ENCODE results near the gene LTBP1.
"Not testable (repeated sequence)": the region's sequence is repeated elsewhere in the genome, so short reads cannot be mapped to it uniquely, and the experiment has no call there.

Gene LTBP1

DNA sequence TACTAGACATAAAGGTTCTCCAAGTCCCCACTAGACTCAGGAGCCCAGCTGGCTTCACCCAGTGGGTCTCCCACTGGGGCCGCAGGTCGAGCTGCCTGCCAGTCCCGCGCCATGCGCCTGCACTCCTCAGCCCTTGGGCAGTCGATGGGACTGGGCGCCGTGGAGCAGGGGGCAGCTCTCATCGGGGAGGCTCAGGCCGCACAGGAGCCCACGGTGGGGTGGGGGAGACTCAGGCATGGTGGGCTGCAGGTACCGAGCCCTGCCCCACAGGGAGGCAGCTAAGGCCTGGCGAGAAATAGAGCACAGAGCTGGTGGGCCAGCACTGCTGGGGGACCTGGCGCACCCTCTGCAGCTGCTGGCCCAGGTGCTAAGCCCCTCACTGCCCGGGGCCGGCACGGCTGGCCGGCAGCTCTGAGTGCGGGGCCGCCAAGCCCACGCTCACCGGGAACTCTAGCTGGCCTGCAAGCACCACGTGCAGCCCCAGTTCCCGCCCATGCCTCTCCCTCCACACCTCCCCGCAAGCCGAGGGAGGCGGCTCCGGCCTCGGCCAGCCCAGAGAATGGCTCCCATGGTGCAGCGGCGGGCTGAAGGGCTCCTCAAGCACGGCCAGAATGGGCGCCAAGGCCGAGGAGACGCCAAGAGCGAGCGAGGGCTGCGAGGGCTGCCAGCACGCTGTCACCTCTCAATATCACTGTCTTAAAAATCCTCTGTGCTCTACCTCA, 110.7 kb downstream of the LTBP1 start:
- DNase-seq (ENCODE audit: low read depth in 1 of 2, low spot score in 1 of 2); H3K27me3 ChIP-seq (ENCODE audit: insufficient read depth, poor library complexity, severe bottlenecking); H3K4me3 ChIP-seq (replicated peaks; ENCODE audit: insufficient read depth, low read length); H3K27ac ChIP-seq (replicated peaks): not testable (repeated sequence)

DNA sequence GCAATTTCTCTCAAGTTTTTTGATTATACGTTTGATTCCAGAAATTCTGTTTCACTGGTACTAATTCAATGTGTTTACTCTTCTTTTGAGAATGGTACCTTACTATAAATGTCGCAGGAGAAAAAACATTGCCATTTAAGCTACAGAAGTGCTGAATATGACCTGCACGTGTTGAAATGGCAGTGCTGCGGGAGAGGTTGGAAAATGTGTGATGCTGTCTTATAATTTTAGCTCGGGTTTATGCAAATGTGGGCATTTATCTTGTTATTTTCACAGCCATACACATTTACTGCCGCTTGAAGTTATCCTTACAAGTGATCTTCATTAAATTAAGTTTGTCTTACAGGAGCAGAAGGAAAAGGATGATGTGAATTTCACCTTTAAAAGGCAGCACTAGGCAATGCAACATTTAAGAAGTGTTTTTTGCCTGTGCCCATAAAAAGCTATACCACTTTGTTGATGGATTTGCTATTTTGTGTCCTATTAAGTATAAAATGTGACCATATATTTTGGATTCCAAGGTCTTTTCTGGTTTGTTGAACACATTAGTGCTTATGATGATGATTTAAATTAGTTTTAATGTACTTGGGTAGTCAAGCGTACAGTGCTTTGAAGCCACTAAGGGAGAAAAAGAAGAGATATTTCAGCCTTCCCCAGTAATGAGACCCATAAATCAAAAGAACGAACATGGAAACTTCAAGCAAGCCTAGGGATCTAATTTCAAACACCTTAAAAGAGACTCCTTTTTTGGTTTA, 112.1 kb downstream of the LTBP1 start:
- no peak for TF ChIP-seq GABPA (IDR thresholded peaks at IDR 0.05; ENCODE audit: low read depth)
- TF ChIP-seq, protein P1, sequence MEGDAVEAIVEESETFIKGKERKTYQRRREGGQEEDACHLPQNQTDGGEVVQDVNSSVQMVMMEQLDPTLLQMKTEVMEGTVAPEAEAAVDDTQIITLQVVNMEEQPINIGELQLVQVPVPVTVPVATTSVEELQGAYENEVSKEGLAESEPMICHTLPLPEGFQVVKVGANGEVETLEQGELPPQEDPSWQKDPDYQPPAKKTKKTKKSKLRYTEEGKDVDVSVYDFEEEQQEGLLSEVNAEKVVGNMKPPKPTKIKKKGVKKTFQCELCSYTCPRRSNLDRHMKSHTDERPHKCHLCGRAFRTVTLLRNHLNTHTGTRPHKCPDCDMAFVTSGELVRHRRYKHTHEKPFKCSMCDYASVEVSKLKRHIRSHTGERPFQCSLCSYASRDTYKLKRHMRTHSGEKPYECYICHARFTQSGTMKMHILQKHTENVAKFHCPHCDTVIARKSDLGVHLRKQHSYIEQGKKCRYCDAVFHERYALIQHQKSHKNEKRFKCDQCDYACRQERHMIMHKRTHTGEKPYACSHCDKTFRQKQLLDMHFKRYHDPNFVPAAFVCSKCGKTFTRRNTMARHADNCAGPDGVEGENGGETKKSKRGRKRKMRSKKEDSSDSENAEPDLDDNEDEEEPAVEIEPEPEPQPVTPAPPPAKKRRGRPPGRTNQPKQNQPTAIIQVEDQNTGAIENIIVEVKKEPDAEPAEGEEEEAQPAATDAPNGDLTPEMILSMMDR (IDR thresholded peaks at IDR 0.05; ENCODE audit: insufficient read depth, low read length): no peak
- TF ChIP-seq, protein P2, sequence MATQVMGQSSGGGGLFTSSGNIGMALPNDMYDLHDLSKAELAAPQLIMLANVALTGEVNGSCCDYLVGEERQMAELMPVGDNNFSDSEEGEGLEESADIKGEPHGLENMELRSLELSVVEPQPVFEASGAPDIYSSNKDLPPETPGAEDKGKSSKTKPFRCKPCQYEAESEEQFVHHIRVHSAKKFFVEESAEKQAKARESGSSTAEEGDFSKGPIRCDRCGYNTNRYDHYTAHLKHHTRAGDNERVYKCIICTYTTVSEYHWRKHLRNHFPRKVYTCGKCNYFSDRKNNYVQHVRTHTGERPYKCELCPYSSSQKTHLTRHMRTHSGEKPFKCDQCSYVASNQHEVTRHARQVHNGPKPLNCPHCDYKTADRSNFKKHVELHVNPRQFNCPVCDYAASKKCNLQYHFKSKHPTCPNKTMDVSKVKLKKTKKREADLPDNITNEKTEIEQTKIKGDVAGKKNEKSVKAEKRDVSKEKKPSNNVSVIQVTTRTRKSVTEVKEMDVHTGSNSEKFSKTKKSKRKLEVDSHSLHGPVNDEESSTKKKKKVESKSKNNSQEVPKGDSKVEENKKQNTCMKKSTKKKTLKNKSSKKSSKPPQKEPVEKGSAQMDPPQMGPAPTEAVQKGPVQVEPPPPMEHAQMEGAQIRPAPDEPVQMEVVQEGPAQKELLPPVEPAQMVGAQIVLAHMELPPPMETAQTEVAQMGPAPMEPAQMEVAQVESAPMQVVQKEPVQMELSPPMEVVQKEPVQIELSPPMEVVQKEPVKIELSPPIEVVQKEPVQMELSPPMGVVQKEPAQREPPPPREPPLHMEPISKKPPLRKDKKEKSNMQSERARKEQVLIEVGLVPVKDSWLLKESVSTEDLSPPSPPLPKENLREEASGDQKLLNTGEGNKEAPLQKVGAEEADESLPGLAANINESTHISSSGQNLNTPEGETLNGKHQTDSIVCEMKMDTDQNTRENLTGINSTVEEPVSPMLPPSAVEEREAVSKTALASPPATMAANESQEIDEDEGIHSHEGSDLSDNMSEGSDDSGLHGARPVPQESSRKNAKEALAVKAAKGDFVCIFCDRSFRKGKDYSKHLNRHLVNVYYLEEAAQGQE (IDR thresholded peaks at IDR 0.05; ENCODE audit: insufficient replicate concordance, low read depth): no peak
- TF ChIP-seq POLR2AphosphoS5 (IDR thresholded peaks at IDR 0.05; ENCODE audit: low read depth): no peak
- no peak for TF ChIP-seq SPI1 (IDR thresholded peaks at IDR 0.05; ENCODE audit: borderline replicate concordance, low read depth)
- no peak for DNase-seq (ENCODE audit: low read depth in 1 of 2, low spot score in 1 of 2)
- no peaks in the 10 kb centered on the region for H3K27me3 ChIP-seq (ENCODE audit: insufficient read depth, poor library complexity, severe bottlenecking)
- no peak overlapping the region for H3K27ac ChIP-seq (replicated peaks)
- H3K4me3 ChIP-seq (replicated peaks; ENCODE audit: insufficient read depth, low read length): no peak overlapping the region

DNA sequence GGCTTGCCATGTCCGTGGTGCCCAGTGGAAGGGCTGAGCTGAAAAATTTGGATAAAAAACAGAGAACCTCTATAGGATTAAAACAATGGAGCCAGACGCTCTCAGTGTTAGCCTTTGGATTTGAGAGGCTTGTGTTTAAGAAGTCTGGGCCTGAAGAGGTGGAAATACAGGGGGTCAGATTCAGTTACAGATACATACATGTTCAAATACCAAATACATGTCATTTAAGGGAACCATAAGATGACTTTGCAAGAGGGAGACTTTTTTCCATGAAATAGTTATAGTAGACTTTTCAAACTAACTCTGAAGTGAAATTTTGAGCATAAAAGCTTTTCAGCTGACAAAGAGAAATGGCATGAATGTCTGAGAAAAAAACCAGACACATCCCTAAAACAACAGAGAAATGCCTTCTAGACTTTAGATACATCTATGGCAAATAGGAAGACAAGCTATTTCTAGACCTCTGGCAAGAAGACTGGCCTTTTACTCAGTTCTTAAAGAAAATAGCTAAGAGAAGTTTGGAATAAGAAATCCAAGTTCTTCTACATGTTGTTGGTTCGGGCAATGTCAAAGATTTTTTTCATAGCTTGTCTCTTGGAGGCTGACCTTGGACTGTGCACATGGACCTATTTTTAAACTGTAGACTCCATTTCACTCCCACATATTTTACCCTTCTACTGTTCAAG, 112.9 kb downstream of the LTBP1 start:
- Histone ChIP-seq H3K4me3 (replicated peaks; ENCODE audit: insufficient read depth, low read length) (no peak overlapping the region), H3K27me3 (ENCODE audit: insufficient read depth, poor library complexity, severe bottlenecking) (no peaks in the 10 kb centered on the region), H3K27ac (replicated peaks) (no peak overlapping the region)
- no peak for DNase-seq (ENCODE audit: low read depth in 1 of 2, low spot score in 1 of 2)
- TF ChIP-seq GABPA (IDR thresholded peaks at IDR 0.05; ENCODE audit: low read depth) (no peak), POLR2AphosphoS5 (IDR thresholded peaks at IDR 0.05; ENCODE audit: low read depth) (no peak)
- TF ChIP-seq, protein P2 (IDR thresholded peaks at IDR 0.05; ENCODE audit: insufficient replicate concordance, low read depth): no peak

DNA sequence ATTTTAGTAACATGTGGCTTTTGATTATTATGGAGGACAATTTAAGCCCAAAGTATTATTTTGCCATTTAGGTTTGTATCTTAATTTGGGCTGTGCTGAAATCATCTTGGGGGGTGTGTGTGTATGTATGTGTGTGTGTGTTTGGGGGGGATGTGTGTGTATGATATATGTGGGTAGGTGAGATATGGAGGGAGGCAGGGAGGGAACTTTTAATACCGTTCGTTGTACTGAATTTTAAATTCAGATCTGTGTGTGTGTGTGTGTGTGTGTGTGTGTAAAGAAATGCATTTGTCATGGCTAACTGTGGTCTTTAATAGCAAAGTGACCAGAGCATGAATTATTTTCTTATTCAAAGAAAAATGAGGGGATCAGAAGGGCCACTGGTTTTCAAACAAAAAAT, 113.7 kb downstream of the LTBP1 start:
- Histone ChIP-seq H3K27ac (replicated peaks) (no peak overlapping the region), H3K27me3 (ENCODE audit: insufficient read depth, poor library complexity, severe bottlenecking) (no peaks in the 10 kb centered on the region), H3K4me3 (replicated peaks; ENCODE audit: insufficient read depth, low read length) (no peak overlapping the region)
- DNase-seq (ENCODE audit: low read depth in 1 of 2, low spot score in 1 of 2): no peak
- TF ChIP-seq, protein P1 (IDR thresholded peaks at IDR 0.05; ENCODE audit: insufficient read depth, low read length): no peak
- TF ChIP-seq, protein P2 (IDR thresholded peaks at IDR 0.05; ENCODE audit: insufficient replicate concordance, low read depth): no peak
- TF ChIP-seq POLR2AphosphoS5 (IDR thresholded peaks at IDR 0.05; ENCODE audit: low read depth) (no peak), SPI1 (IDR thresholded peaks at IDR 0.05; ENCODE audit: borderline replicate concordance, low read depth) (no peak), GABPA (IDR thresholded peaks at IDR 0.05; ENCODE audit: low read depth) (no peak)

Measured in HL-60 (cell line).